ENCODE results near the gene LRRC34.

DNA sequence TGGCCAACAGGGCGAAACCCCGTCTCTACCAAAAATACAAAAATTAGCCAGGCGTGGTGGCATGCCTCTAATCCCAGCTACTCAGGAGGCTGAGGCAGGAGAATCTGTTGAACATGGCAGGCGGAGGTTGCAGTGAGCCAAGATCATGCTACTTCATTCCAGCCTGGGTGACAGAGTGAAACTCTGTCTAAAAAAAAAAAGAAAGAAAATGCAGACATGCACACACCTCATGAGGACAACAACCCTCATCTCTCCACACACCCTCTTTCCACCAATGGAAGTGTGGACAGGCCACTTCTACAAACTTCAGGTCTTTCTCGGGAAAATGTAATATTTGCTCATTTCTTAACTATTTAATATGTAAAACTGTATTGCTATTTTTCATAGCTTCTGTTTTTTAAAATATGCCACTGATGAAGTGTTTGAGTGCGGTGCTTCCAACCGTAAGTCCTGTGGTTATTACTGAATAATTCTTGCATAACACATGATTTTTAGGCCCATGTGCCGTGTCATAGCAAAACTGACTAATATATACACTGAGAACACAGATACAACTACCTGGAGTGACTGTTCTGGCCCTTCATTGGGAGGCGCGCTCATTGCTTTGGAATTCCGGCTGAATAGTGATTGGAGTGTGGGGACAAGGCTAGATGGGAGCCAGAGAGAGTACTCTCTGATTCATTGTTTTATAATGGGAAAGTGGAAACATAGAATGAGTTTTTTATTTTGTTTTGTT is 33.9 kb upstream of the LRRC34 start:
- no peak for TF ChIP-seq POLR2AphosphoS5 (IDR thresholded peaks at IDR 0.05; ENCODE audit: low read length)
- no peak for TF ChIP-seq LARP7 (IDR thresholded peaks at IDR 0.05)
- no peak for TF ChIP-seq ZNF274 (IDR thresholded peaks at IDR 0.05; ENCODE audit: insufficient read depth, insufficient read length)
- TF ChIP-seq CTCF (IDR thresholded peaks at IDR 0.05 in 2 of 3, conservative IDR thresholded peaks at IDR 0.05 in 1 of 3; ENCODE audit: control insufficient read depth in 2 of 3, extremely low read depth in 1 of 3, insufficient read depth in 1 of 3, low read depth in 3 of 3, low read length in 3 of 3) = no peak
- no peak for TF ChIP-seq MYC (IDR thresholded peaks at IDR 0.05; ENCODE audit: insufficient read depth, insufficient read length, insufficient replicate concordance, low read length, severe bottlenecking)
- no peak for TF ChIP-seq FOS (IDR thresholded peaks at IDR 0.05; ENCODE audit: borderline replicate concordance, extremely low read depth, insufficient read length)
- no peak for TF ChIP-seq POLR2A (IDR thresholded peaks at IDR 0.05; ENCODE audit: low read depth, low read length)
- TF ChIP-seq PBX3 (IDR thresholded peaks at IDR 0.05; ENCODE audit: insufficient replicate concordance, low read depth, low read length) = no peak
- 0 out of 4 replicates have a peak, but pooled peaks of 1 of the 2 experiments have one; percentile 41 for TF ChIP-seq CEBPB (IDR thresholded peaks at IDR 0.05; ENCODE audit: borderline replicate concordance in 1 of 2, low read depth in 2 of 2, low read length in 2 of 2)
